Ishikawa (cell line): ENCODE results near the gene TUBE1.

Source experiments
- EGR1 ChIP-seq: IDR thresholded peaks from 2 replicates; pipeline ENCODE4 v1.6.1; 2012
- EP300 ChIP-seq: IDR thresholded peaks from 2 replicates; pipeline ENCODE4 v1.6.1; 2012; ENCODE audit warnings: borderline replicate concordance
- RAD21 ChIP-seq: IDR thresholded peaks from 2 replicates; pipeline ENCODE4 v1.6.1; 2012; ENCODE audit warnings: low read depth
- TAF1 ChIP-seq: IDR thresholded peaks from 2 replicates; pipeline ENCODE4 v1.6.1; 2012; ENCODE audit warnings: low read depth, mild to moderate bottlenecking
- TEAD4 ChIP-seq: IDR thresholded peaks from 2 replicates; pipeline ENCODE4 v1.6.1; 2012
- YY1 ChIP-seq: IDR thresholded peaks from 2 replicates; pipeline ENCODE4 v1.6.1; 2012; ENCODE audit warnings: low read depth
- ZBTB7A ChIP-seq: IDR thresholded peaks from 2 replicates; pipeline ENCODE4 v1.6.1; 2012; ENCODE audit warnings: low read depth

DNA sequence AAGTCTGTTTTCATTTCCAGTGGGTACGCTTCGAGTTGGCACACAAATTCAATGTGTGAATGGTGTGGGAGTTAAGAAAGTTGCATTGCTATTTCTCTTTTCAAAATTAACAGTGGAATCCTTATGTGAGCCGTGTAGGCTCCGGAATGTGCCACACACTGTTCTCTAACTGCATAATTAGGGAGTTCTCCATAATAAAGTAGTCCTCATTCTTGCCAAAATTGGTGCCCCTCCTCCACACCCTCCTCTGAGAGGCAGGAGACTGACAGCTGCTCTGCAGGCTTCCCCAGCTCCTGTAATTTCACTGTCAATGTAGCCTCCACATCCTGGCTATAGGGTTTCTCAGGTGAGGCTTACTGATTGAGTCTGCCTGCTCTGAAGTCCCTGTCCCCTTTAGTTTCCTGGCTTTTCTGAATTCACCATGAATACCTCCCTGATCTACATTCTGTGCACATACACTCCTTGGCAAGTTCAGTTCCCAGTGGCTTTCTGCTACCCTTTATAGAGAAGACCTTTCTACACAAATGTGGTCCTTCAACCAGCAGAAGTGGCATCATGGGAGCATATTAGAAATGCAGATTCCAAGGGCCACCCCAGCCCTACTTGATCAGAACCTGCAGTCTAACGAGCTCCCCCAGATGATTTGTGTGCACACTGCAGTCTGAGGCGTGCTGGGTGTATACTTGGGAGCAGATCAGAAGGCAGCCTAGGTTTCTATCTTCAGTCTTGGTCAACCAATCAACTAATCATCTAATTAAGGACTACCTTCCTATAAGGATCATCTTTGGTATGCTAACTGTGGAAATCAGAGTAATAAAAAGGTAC, 53.3 kb downstream of the TUBE1 start:
- TF ChIP-seq YY1 (no peak), TEAD4 (no peak), ZBTB7A (no peak), TAF1 (no peak), EGR1 (no peak), EP300 (no peak), RAD21 (no peak)
